CD4-positive, CD25-positive, alpha-beta regulatory T cell (primary cell): ENCODE measurements around the gene RING1. TPM values are rescaled to one million over a fixed set of nuclear protein-coding genes. Genes with fewer than 3 reads are reported as not detected.

Experiments used
- ATAC-seq, 2 donors: fragments of 150-1000 bp; cut with Tn5 transposase; one replicate each; pipeline ENCODE4 v1.10.0; 2021; ENCODE audit warnings: low read depth in 2 of 2, moderate number of reproducible peaks in 2 of 2, moderate library complexity in 1 of 2
- DNase-seq, 3 donors: peaks; one replicate each; pipeline versions ENCODE4 v3.0.0 to v3.0.0-alpha.2; 2012 to 2022; ENCODE audit warnings: mixed read lengths in 1 of 3
- H3K27ac ChIP-seq: one replicate; pipeline ENCODE4 v1.7.0; 2013; ENCODE audit warnings: mild to moderate bottlenecking, low read length; ENCODE audit not compliant: insufficient read depth, poor library complexity, severe bottlenecking
- H3K27me3 ChIP-seq: one replicate; pipeline ENCODE4 v1.7.0; 2013; ENCODE audit warnings: low read length; ENCODE audit not compliant: control insufficient read depth, insufficient read depth
- H3K36me3 ChIP-seq: one replicate; pipeline ENCODE4 v1.7.0; 2013; ENCODE audit warnings: mild to moderate bottlenecking, low read length, moderate library complexity; ENCODE audit not compliant: control insufficient read depth, insufficient read depth
- H3K4me1 ChIP-seq: 2 replicates; pipeline ENCODE4 v1.7.0; 2013; ENCODE audit warnings: mild to moderate bottlenecking, low read length; ENCODE audit not compliant: insufficient read depth, control insufficient read depth, poor library complexity, severe bottlenecking
- H3K4me3 ChIP-seq: one replicate; pipeline ENCODE4 v1.7.0; 2013; ENCODE audit warnings: low read depth, mild to moderate bottlenecking, low read length, moderate library complexity
- H3K9me3 ChIP-seq, 2 experiments: 1 replicate in 1 of 2; 2 replicates in 1 of 2; pipeline ENCODE4 v1.7.0; 2013; ENCODE audit warnings: low read length in 2 of 2, mild to moderate bottlenecking in 1 of 2, moderate library complexity in 1 of 2; ENCODE audit not compliant: control insufficient read depth in 2 of 2
- H3K27ac Mint-ChIP-seq, 3 donors: one replicate each; pipeline ENCODE4 v1.8.0; 2020 to 2022; ENCODE audit warnings: mild to moderate bottlenecking in 3 of 3, mixed read lengths in 3 of 3, moderate library complexity in 2 of 3
- H3K27me3 Mint-ChIP-seq: one replicate; pipeline ENCODE4 v1.8.0; 2022; ENCODE audit warnings: mild to moderate bottlenecking, mixed read lengths
- H3K36me3 Mint-ChIP-seq: one replicate; pipeline ENCODE4 v1.8.0; 2020; ENCODE audit warnings: mixed read lengths
- H3K4me1 Mint-ChIP-seq, 4 donors: one replicate each; pipeline ENCODE4 v1.8.0; 2020 to 2022; ENCODE audit warnings: mixed read lengths in 4 of 4, mild to moderate bottlenecking in 1 of 4
- H3K4me3 Mint-ChIP-seq, 4 donors: one replicate each; pipeline ENCODE4 v1.8.0; 2020 to 2022; ENCODE audit warnings: mild to moderate bottlenecking in 4 of 4, mixed read lengths in 4 of 4, moderate library complexity in 3 of 4
- H3K9me3 Mint-ChIP-seq, 7 donors: one replicate each; pipeline ENCODE4 v1.8.0; 2020 to 2022; ENCODE audit warnings: mixed read lengths in 7 of 7, mild to moderate bottlenecking in 3 of 7, moderate library complexity in 2 of 7
- polyA plus RNA-seq, 4 donors: library from polyadenylated mRNA; unstranded; fragments of 300-500 nt; fragmentation: Illumina TruSeq; gene quantifications; one replicate each; pipeline ENCODE4 v1.2.3, GENCODE V29; 2021
- total RNA-seq: library from RNA; stranded (reverse); gene quantifications from one replicate; pipeline ENCODE4 v1.2.3, GENCODE V29; 2022

The RING1 gene
- total and polyA plus RNA-seq, 5 donors from 2014 or later, result 4.9 to 34.2 (median 5.6) TPM

- Mint-ChIP-seq H3K4me1 (peaks cover 0 to 2% (median 0%) of the 10 kb centered on the region in 4 donors), H3K4me3 (no peak overlapping the region), H3K9me3 (peaks cover 0 to 1% (median 0%) of the 10 kb centered on the region in 7 donors), H3K27ac (no peak overlapping the region), H3K27me3 (peaks cover 22% of the 10 kb centered on the region), H3K36me3 (peaks cover 3% of the 10 kb centered on the region)
- Histone ChIP-seq H3K4me1 (no peaks in the 10 kb centered on the region), H3K36me3 (no peaks in the 10 kb centered on the region), H3K4me3 (no peak overlapping the region), H3K9me3 (no peaks in the 10 kb centered on the region), H3K27ac (no peak overlapping the region), H3K27me3 (no peaks in the 10 kb centered on the region)
- no peak for ATAC-seq
- DNase-seq, result no peak
Measured at GRCh38 chr6:33174784-33175183, 33.5 kb upstream of the RING1 start.

GRCh38 chr6:33175436-33176069 is 32.7 kb upstream of the RING1 start:
- H3K36me3 ChIP-seq, result no peaks in the 10 kb centered on the region
- no peaks in the 10 kb centered on the region for H3K27me3 ChIP-seq
- H3K4me3 Mint-ChIP-seq, result no peak overlapping the region
- DNase-seq (no peak), ATAC-seq (no peak)
- H3K27me3 Mint-ChIP-seq, result peaks cover 22% of the 10 kb centered on the region
- no peak overlapping the region for H3K27ac Mint-ChIP-seq
- H3K9me3 Mint-ChIP-seq, result peaks cover 0 to 1% (median 0%) of the 10 kb centered on the region in 7 donors
- H3K9me3 ChIP-seq, result no peaks in the 10 kb centered on the region
- H3K4me3 ChIP-seq, result no peak overlapping the region
- no peak overlapping the region for H3K27ac ChIP-seq
- H3K4me1 ChIP-seq, result no peaks in the 10 kb centered on the region
- peaks cover 0 to 2% (median 0%) of the 10 kb centered on the region in 4 donors for H3K4me1 Mint-ChIP-seq
- H3K36me3 Mint-ChIP-seq, result peaks cover 3% of the 10 kb centered on the region

- ATAC-seq, result no peak
- no peak for DNase-seq
- H3K27ac Mint-ChIP-seq, result no peak overlapping the region
- H3K27me3 Mint-ChIP-seq, result peaks cover 22% of the 10 kb centered on the region
- H3K9me3 Mint-ChIP-seq, result peaks cover 0 to 1% (median 0%) of the 10 kb centered on the region in 7 donors
- no peaks in the 10 kb centered on the region for H3K27me3 ChIP-seq
- H3K4me1 ChIP-seq, result no peaks in the 10 kb centered on the region
- H3K27ac ChIP-seq, result no peak overlapping the region
- H3K36me3 Mint-ChIP-seq, result peaks cover 3% of the 10 kb centered on the region
- no peak overlapping the region for H3K4me3 ChIP-seq
- H3K4me1 Mint-ChIP-seq, result peaks cover 0 to 2% (median under 1%) of the 10 kb centered on the region in 4 donors
- no peaks in the 10 kb centered on the region for H3K9me3 ChIP-seq
- no peak overlapping the region for H3K4me3 Mint-ChIP-seq
- H3K36me3 ChIP-seq, result no peaks in the 10 kb centered on the region
Measured at GRCh38 chr6:33176906-33177305, 31.4 kb upstream of the RING1 start.

GRCh38 chr6:33177552-33178446 is 30.5 kb upstream of the RING1 start:
- Histone ChIP-seq H3K9me3 (no peaks in the 10 kb centered on the region), H3K27ac (no peak overlapping the region), H3K4me1 (peaks cover under 1% of the 10 kb centered on the region), H3K4me3 (no peak overlapping the region), H3K27me3 (no peaks in the 10 kb centered on the region), H3K36me3 (no peaks in the 10 kb centered on the region)
- peaks cover 3% of the 10 kb centered on the region for H3K36me3 Mint-ChIP-seq
- peak overlapping the region; percentile 49 to 79 (median 63) for H3K27ac Mint-ChIP-seq
- H3K27me3 Mint-ChIP-seq, result peaks cover 22% of the 10 kb centered on the region
- H3K4me3 Mint-ChIP-seq, result no peak overlapping the region
- DNase-seq (no peak), ATAC-seq (no peak)
- peaks cover 0 to 3% (median under 1%) of the 10 kb centered on the region in 7 donors for H3K9me3 Mint-ChIP-seq
- peaks cover 0 to 5% (median 3%) of the 10 kb centered on the region in 4 donors for H3K4me1 Mint-ChIP-seq

- ATAC-seq (no peak), DNase-seq (no peak)
- Mint-ChIP-seq H3K27ac (peak overlapping the region in 1 of 3 donors; percentile 63), H3K27me3 (peaks cover 22% of the 10 kb centered on the region), H3K4me3 (no peak overlapping the region), H3K4me1 (peaks cover 9 to 16% (median 14%) of the 10 kb centered on the region in 4 donors), H3K36me3 (peaks cover 11% of the 10 kb centered on the region), H3K9me3 (peaks cover 0 to 14% (median 4%) of the 10 kb centered on the region in 7 donors)
- Histone ChIP-seq H3K9me3 (no peaks in the 10 kb centered on the region), H3K27me3 (no peaks in the 10 kb centered on the region), H3K27ac (no peak overlapping the region), H3K36me3 (no peaks in the 10 kb centered on the region), H3K4me3 (no peak overlapping the region), H3K4me1 (peaks cover 12% of the 10 kb centered on the region)
Measured at GRCh38 chr6:33178755-33179475, 29.4 kb upstream of the RING1 start.

- no peak overlapping the region for H3K4me3 Mint-ChIP-seq
Measured at GRCh38 chr6:33181141-33181540, 27.2 kb upstream of the RING1 start.

GRCh38 chr6:33183071-33183683 is 25.1 kb upstream of the RING1 start:
- Histone ChIP-seq H3K4me1 (peaks cover 18% of the 10 kb centered on the region), H3K27ac (no peak overlapping the region), H3K9me3 (no peaks in the 10 kb centered on the region), H3K27me3 (peaks cover 2% of the 10 kb centered on the region), H3K36me3 (no peaks in the 10 kb centered on the region), H3K4me3 (peak overlapping the region; percentile 65)
- Mint-ChIP-seq H3K4me3 (peak overlapping the region in 3 of 4 donors; percentile 28 to 71 (median 67)), H3K27ac (peak overlapping the region; percentile 83 to 94 (median 92)), H3K27me3 (peaks cover 23% of the 10 kb centered on the region), H3K4me1 (peaks cover 9 to 31% (median 23%) of the 10 kb centered on the region in 4 donors), H3K9me3 (peaks cover 0 to 15% (median 3%) of the 10 kb centered on the region in 7 donors), H3K36me3 (peaks cover 14% of the 10 kb centered on the region)
- DNase-seq, result peak in 1 of 3 donors; percentile 68
- peak in 1 of 2 donors; percentile 49 for ATAC-seq

More at GRCh38 chr6:33181141-33181540, 27.2 kb upstream of the RING1 start:
- Mint-ChIP-seq H3K27me3 (peaks cover 14% of the 10 kb centered on the region), H3K36me3 (peaks cover 11% of the 10 kb centered on the region), H3K9me3 (peaks cover 0 to 15% (median 3%) of the 10 kb centered on the region in 7 donors), H3K4me1 (peaks cover 9 to 27% (median 22%) of the 10 kb centered on the region in 4 donors), H3K27ac (peak overlapping the region in 2 of 3 donors; percentile 68 to 91)
- Histone ChIP-seq H3K36me3 (no peaks in the 10 kb centered on the region), H3K27me3 (no peaks in the 10 kb centered on the region), H3K9me3 (no peaks in the 10 kb centered on the region), H3K4me3 (no peak overlapping the region), H3K4me1 (peaks cover 18% of the 10 kb centered on the region), H3K27ac (no peak overlapping the region)
- no peak for ATAC-seq
- DNase-seq, result no peak
